D721Med (cell line): ENCODE data around the gene RAC2.
A peak's percentile ranks its signal among the peaks of the same experiment; 100 is the strongest.

Experiments
- DNase-seq: peaks from one replicate; pipeline ENCODE4 v3.0.0; 2011; ENCODE audit warnings: low spot score; ENCODE audit not compliant: insufficient read length
- FAIRE-seq: peaks from 2 replicates; lab custom pipeline; 2011; peaks lifted over from hg19 to GRCh38; lab: Jason Lieb, UNC
- CTCF ChIP-seq: IDR thresholded peaks from 2 replicates; pipeline ENCODE4 v1.5.1; 2012; ENCODE audit warnings: mild to moderate bottlenecking, control low read depth; ENCODE audit not compliant: insufficient read depth; ENCODE audit errors: missing control alignments

RAC2 gene

GRCh38 chr22:37269936-37270678, 26.0 kb upstream of the RAC2 start:
- DNase-seq, result no peak
- no peak for TF ChIP-seq CTCF
- FAIRE-seq, result no peak

GRCh38 chr22:37267661-37268413, 23.8 kb upstream of the RAC2 start:
- TF ChIP-seq CTCF, result no peak
- DNase-seq (no peak), FAIRE-seq (no peak)

DNA sequence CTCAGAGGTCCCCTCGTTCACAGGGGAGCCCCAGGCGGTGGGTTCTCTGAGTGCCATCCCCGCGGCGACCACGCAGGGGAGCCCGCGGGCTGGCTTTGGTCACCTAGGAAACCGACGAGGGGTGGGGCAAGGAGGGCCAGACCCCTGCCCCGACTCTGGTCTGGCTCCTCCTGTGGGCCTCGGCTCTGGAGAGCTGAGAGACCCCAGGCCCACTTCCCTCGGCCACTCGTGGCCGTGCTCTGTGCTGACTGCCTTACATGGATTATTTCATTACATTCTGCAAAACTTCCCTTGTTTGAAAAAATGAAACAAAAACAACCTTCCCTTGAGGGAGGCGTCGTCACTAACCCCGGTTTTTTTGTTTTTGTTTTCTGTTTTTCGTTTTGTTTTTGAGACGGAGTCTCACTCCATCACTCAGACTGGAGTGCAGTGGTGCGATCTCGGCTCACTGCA, 23.1 kb upstream of the RAC2 start:
- TF ChIP-seq CTCF, result peak; percentile 43
- FAIRE-seq (no peak), DNase-seq (no peak)

GRCh38 chr22:37266581-37267134, 22.6 kb upstream of the RAC2 start:
- no peak for FAIRE-seq
- DNase-seq, result no peak

GRCh38 chr22:37263966-37264887, 20.2 kb upstream of the RAC2 start:
- TF ChIP-seq CTCF, result no peak
- FAIRE-seq (no peak), DNase-seq (no peak)

More at GRCh38 chr22:37266581-37267134, 22.6 kb upstream of the RAC2 start:
- no peak for TF ChIP-seq CTCF

GRCh38 chr22:37262346-37262745, 18.3 kb upstream of the RAC2 start:
- no peak for FAIRE-seq
- TF ChIP-seq CTCF, result no peak
- no peak for DNase-seq
